ENCODE results near the gene DUSP15.

DNA sequence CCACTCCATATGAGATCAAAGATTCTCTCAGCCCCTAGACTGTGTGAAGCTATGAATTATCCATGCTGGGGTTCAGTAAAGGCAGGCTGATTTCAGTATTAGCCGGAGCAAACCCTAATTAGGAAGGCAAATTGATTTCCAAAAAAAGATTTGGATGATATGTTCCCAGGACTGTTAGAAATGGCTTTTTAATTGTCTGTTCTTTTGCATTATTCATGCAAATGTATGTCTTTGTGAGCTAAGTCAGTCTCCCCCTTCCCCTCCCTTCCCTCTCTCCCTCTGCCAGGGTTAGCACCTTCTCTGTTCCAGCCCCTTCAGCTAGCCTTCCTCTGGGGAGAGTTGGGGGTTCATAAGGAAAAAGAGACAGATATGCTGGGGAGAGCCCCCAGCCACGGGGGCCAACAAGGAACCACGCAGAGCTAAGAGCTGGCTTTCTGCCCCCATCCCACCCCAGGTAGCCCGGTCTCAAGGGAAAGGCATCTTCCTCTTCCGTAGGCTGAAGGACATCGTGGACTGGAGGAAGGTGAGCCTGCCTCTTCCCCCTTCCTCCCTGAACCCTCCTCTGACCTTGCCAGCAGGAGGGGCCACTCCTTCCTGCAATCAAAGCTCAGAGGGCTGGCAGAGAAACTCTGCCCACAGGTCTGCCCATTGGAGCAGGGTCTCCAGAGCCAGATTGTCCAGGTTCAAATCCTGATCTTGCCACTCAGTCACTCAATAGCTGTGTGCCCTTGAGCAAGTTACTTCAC lies 49.3 kb upstream of the DUSP15 start:
- no peak for TF ChIP-seq FOXM1 (IDR thresholded peaks at IDR 0.05; ENCODE audit: borderline replicate concordance)
- no peak for TF ChIP-seq BHLHE40 (IDR thresholded peaks at IDR 0.05; ENCODE audit: borderline replicate concordance)
- no peak for TF ChIP-seq ZNF384 (IDR thresholded peaks at IDR 0.05)
- TF ChIP-seq FOXA1 (IDR thresholded peaks at IDR 0.05): no peak

Measured in HEK293T (cell line).